Sciatic nerve (tissue), 2 donors: ENCODE data around the gene CDKL2. TPM values are rescaled to one million over a fixed set of nuclear protein-coding genes. Genes with fewer than 3 reads are reported as not detected.
"Not testable (repeated sequence)": the region's sequence is repeated elsewhere in the genome, so short reads cannot be mapped to it uniquely, and the experiment has no call there.

Experiments used
- ATAC-seq: fragments of 200-7000 bp; cut with Tn5 transposase; one replicate; pipeline ENCODE4 v1.9.1; 2020; ENCODE audit warnings: mild to moderate bottlenecking, moderate library complexity
- DNase-seq: peaks from one replicate; pipeline ENCODE4 v3.0.0-alpha.2; 2020; ENCODE audit warnings: low spot score
- intact Hi-C: fragments of 100-400 bp; cut with DNase I; formaldehyde crosslinking; loops from one replicate; pipeline ENCODE4 v1.14.2; 2022
- total RNA-seq: library from RNA; stranded (reverse); fragmentation: NEBNext Ultra II Directional; extraction: Animal tissue kit (Norgen Biotek cat#: 25700); gene quantifications from one replicate; pipeline ENCODE4 v1.2.1, GENCODE V29; 2021
- donor health status: DM: no; HTN: no; CAD: no.
- donor health status: DM: no; HTN: no; CAD: no.

The CDKL2 gene
- total RNA-seq, 1 donor from 2014 or later = 2.4 TPM

GRCh38 chr4:75566911-75567310 is 63.4 kb downstream of the CDKL2 start:
- no peak for ATAC-seq
- DNase-seq = no peak
- intact Hi-C loops = no loop called here

DNA sequence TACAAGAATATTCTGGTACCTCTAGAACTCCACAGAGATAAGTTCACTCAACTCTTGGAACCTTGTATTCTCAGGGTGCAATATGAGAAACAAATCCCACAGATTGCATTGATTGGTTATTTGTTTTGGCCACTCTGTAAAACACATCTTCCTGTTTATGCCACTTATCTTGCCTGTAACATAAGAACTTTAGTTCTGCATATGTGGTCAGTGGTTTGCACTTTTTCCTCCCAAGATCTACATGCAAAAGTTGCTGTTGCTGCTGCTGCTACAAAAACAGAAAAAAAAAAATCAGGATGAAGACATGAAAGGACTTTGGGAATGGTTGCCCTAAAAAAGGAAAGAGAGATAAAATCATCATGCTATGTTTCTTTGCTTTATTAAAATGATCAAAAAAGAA is 64.8 kb downstream of the CDKL2 start:
- intact Hi-C loops = no loop called here
- no peak for DNase-seq
- ATAC-seq = no peak

GRCh38 chr4:75564023-75564422 is 66.3 kb downstream of the CDKL2 start:
- no peak for ATAC-seq
- intact Hi-C loops = no loop called here

DNA sequence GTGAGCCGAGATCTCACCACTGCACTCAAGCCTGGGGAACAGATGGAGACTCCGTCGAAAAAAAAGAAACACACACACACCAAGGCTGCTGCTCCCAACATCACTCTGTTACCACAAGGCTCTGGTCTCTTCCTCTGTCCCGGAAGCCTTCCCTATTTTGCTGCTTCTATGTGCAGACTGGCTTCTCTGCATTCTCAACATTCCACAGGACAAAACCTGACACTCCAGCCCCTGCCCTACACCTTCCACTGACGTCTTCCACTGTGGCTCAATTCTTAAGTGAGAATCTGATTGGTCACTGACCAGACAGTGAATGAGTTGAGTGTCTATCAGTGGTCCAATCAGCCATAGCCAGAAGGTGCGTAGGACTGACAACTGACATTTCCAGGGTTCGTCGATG is 68.5 kb downstream of the CDKL2 start:
- intact Hi-C loops = no loop called here
- ATAC-seq (no peak), DNase-seq (no peak)

More at GRCh38 chr4:75564023-75564422, 66.3 kb downstream of the CDKL2 start:
- DNase-seq = no peak

- intact Hi-C loops = no loop called here
- DNase-seq (no peak), ATAC-seq (no peak)
These were observed 72.6 kb downstream of the CDKL2 start for GRCh38 chr4:75557696-75558095.

GRCh38 chr4:75555294-75556164 is 74.8 kb downstream of the CDKL2 start, which contains the start of gene ODAPH:
ODAPH (plus strand) TSS chr4:75556066; CDS start chr4:75556083, 17 bp downstream.
- ATAC-seq (no peak), DNase-seq (no peak)
- intact Hi-C loops = no loop called here

- DNase-seq = no peak
- no peak for ATAC-seq
- intact Hi-C loops = no loop called here
These were observed 77.9 kb downstream of the CDKL2 start for GRCh38 chr4:75552452-75552851.

DNA sequence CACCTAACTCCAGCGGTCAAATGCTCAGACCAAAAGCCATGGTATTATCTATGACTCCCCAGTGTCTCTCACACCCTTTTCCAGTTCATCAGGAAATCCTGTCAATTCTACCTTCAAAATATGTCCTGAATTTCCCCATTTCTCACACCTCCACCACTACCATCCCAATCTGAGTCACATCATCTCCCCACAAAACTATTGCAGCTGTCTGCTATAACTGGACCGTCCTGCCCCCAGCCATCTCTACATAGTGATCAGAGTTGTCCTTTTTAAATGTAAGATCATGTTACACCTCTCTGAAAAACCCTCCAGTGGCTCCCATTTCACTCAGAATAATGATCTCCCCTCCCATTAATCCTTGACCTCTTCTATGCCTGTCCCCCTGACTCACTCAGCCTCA is 81.3 kb downstream of the CDKL2 start:
- ATAC-seq (no peak), DNase-seq (no peak)
- intact Hi-C loops = no loop called here

GRCh38 chr4:75547647-75548387 is 82.5 kb downstream of the CDKL2 start:
- no peak for ATAC-seq
- peak; percentile 71 for DNase-seq
- intact Hi-C loops = no loop called here

DNA sequence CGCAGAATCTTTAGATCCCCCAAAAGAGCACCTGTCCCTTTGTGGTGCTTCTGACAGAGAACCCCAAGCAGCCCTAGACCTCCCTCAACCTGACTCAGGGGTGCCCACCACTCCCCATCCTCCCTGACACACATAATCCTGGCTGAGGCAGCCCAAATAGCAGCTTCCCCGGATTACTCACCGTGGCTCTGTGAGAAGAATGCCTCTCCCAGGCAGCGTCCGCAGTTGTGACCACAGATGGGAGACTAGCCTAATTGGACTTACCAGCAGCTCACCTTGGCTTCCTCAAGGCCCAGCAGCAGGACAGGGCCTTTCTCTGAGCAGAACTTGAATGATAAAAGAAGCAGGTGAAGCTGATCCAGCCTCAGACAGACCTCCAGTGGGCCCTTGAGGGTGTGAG is 84.8 kb downstream of the CDKL2 start:
- DNase-seq (no peak), ATAC-seq (no peak)
- intact Hi-C loops = no loop called here

DNA sequence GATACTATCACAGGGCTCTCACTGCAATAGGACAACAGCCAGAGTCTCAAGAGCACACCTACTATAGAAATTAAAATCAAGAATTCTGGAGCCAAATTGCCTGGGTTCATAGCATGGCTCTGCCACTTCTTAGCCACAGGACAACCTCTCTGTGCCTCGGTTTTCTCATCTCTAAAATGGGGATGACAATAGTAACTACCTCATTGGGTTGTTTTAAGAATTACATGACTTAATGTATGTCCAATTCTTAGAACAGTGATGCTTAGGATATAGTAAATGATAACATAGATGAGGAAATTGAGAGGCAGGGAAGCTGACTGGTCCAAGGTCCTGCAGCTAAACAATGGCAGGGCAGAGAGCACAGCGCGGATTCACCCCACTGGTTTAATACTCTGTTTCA is 85.5 kb downstream of the CDKL2 start:
- no peak for ATAC-seq
- intact Hi-C loops = no loop called here

DNA sequence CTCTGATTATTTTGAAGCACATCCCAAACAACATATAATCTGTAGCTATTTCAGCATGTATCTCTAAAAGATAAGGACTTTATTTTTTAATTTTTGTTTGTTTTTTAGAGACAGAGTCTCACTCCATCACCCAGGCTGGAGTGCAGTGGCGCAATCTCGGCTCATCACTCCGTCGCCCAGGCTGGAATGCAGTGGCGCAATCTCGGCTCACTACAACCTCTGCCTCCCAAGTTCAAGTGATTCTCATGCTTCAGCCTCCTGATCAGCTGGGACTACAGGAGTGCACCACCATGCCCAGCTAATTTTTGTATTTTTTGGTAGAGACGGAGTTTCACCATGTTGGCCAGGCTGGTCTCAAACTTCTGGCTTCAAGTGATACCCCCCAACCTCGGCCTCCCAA is 86.1 kb downstream of the CDKL2 start:
- intact Hi-C loops, DNase-seq, ATAC-seq: not testable (repeated sequence)

More for the DNA sequence above, 85.5 kb downstream of the CDKL2 start:
- no peak for DNase-seq

DNA sequence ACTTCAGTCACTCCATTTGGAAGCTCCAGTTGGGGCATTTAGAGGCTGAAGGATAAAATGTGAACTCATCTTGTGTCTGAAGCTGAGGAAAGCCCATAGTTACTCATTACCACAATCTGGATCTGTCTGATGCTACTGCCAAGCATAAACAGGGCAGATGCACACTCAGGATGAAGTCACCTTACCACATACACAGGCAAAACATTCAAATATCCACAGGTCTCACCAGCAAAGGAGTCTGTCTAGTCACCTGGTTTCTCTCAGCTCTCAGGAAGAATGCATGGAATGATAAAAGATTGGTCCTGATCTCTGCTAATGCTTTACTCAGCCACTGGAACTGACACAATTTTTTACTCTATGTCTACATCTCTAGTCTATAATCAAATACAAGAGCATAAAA is 87.5 kb downstream of the CDKL2 start:
- ATAC-seq = no peak
- intact Hi-C loops = no loop called here
- DNase-seq = no peak

DNA sequence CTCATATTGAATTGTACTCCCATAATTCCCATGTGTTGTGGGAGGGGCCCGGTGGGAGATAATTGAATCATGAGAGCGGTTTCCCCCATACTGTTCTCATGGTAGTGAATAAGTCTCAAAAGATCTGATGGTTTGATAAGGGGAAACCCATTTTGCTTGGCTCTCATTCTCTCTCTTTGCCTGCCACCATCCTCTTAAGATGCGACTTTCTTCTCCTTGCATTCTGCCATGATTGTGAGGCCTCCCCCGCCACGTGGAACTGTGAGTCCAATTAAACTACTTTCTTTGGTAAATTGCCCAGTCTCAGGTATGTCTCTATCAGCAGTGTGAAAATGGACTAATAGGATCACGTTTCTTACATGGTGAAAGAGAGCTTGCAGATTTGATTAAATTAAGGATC is 93.0 kb downstream of the CDKL2 start:
- intact Hi-C loops = not testable (repeated sequence)

DNA sequence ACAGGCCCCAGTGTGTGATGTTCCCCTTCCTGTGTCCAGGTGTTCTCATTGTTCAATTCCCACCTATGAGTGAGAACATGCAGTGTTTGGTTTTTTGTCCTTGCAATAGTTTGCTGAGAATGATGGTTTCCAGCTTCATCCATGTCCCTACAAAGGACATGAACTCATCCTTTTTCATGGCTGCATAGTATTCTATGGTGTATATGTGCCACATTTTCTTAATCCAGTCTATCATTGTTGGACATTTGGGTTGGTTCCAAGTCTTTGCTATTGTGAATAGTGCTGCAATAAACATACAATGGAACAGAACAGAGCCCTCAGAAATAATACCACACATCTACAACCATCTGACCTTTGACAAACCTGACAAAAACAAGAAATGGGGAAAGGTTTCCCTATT is 96.4 kb downstream of the CDKL2 start:
- ATAC-seq, intact Hi-C loops, DNase-seq: not testable (repeated sequence)

More for the DNA sequence above, 93.0 kb downstream of the CDKL2 start:
- DNase-seq, ATAC-seq: not testable (repeated sequence)

DNA sequence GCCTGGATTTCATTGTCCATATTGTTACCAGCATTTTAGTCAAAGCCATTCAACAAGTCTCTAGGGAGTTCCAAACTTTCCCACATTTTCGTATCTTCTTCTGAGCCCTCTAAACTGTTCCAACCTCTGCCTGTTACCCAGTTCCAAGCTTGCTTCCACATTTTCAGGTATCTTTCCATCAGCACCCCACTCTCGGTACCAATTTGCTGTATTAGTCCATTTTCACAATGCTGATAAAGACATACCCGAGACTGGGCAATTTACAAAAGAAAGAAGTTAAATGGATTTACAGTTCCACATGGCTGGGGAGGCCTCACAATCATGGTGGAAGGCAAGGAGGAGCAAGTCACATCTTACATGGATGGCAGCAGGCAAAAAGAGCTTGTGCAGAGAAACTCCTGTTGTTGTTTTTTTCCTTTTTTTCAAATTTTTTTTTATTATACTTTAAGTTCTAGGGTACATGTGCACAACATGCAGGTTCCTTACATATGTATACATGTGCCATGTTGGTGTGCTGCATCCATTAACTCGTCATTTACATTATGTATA is 96.9 kb downstream of the CDKL2 start:
- DNase-seq, ATAC-seq, intact Hi-C loops: not testable (repeated sequence)

DNA sequence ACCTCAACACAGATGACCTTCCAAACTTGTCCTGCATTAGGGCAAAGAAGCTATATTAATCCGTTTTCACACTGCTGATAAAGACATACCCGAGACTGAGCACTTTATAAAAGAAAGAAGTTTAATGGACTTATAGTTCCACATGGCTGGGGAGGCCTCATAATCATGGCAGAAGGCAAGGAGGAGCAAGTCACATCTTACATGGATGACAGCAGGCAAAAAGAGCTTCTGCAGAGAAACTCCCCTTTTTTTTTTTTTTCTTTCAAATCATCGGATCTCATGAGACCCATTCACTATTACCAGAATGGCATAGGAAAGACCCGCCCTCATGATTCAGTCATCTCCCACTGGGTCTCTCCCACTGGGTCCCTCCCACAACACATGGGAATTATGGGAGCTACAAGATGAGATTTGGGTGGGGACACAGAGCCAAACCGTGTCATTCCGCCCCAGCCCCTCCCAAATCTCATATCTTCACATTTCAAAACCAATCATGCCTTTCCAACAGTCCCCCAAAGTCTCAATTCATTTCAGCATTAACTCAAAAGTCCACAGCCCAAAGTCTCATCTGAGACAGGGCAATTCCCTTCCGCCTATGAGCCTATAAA is 98.7 kb downstream of the CDKL2 start:
- intact Hi-C loops, ATAC-seq, DNase-seq: not testable (repeated sequence)

GRCh38 chr4:75530556-75531322 is 99.6 kb downstream of the CDKL2 start:
- DNase-seq = no peak
- intact Hi-C loops = no loop called here
- no peak for ATAC-seq
